Measurements from ENCODE around the gene SCN8A. TPM values are rescaled to one million over a fixed set of nuclear protein-coding genes. Genes with fewer than 3 reads are reported as not detected.
"Not testable (repeated sequence)": the region's sequence is repeated elsewhere in the genome, so short reads cannot be mapped to it uniquely, and the experiment has no call there.

SCN8A gene
- 1.3 and 3.1 TPM in 2 replicates for total RNA-seq

- DNase-seq (ENCODE audit: low read depth) = no peak
- Histone ChIP-seq H3K36me3 (ENCODE audit: control insufficient read depth, insufficient read depth, low read length) (no peaks in the 10 kb centered on the region), H3K4me3 (ENCODE audit: low read depth, low read length) (peak within 1 kb of the TSS; percentile 57), H3K27me3 (ENCODE audit: control insufficient read depth, insufficient read depth, low read length) (peaks cover 11% of the 10 kb centered on the region)
- no peak for TF ChIP-seq CTCF (IDR thresholded peaks at IDR 0.05; ENCODE audit: insufficient read depth, low read length, poor library complexity, severe bottlenecking)
These were observed at the start of gene SCN8A for GRCh38 chr12:51591016-51591901. Gene SCN8A, plus strand, starts transcription at chr12:51591233. Its CDS starts 71,585 bp downstream, at chr12:51662818.

GRCh38 chr12:51546097-51546496, 44.9 kb upstream of the SCN8A start:
- no peaks in the 10 kb centered on the region for H3K36me3 ChIP-seq (ENCODE audit: control insufficient read depth, insufficient read depth, low read length)
- no peaks in the 10 kb centered on the region for H3K27me3 ChIP-seq (ENCODE audit: control insufficient read depth, insufficient read depth, low read length)
- no peak overlapping the region for H3K4me3 ChIP-seq (ENCODE audit: low read depth, low read length)
- no peak for TF ChIP-seq CTCF (IDR thresholded peaks at IDR 0.05; ENCODE audit: insufficient read depth, low read length, poor library complexity, severe bottlenecking)
- DNase-seq (ENCODE audit: low read depth) = no peak

GRCh38 chr12:51547606-51548005, 43.4 kb upstream of the SCN8A start:
- H3K4me3 ChIP-seq (ENCODE audit: low read depth, low read length) = no peak overlapping the region
- H3K36me3 ChIP-seq (ENCODE audit: control insufficient read depth, insufficient read depth, low read length) = no peaks in the 10 kb centered on the region
- no peaks in the 10 kb centered on the region for H3K27me3 ChIP-seq (ENCODE audit: control insufficient read depth, insufficient read depth, low read length)
- TF ChIP-seq CTCF (IDR thresholded peaks at IDR 0.05; ENCODE audit: insufficient read depth, low read length, poor library complexity, severe bottlenecking) = no peak
- no peak for DNase-seq (ENCODE audit: low read depth)

GRCh38 chr12:51548241-51548640, 42.8 kb upstream of the SCN8A start:
- no peak for DNase-seq (ENCODE audit: low read depth)
- Histone ChIP-seq H3K27me3 (ENCODE audit: control insufficient read depth, insufficient read depth, low read length) (no peaks in the 10 kb centered on the region), H3K4me3 (ENCODE audit: low read depth, low read length) (no peak overlapping the region), H3K36me3 (ENCODE audit: control insufficient read depth, insufficient read depth, low read length) (no peaks in the 10 kb centered on the region)
- no peak for TF ChIP-seq CTCF (IDR thresholded peaks at IDR 0.05; ENCODE audit: insufficient read depth, low read length, poor library complexity, severe bottlenecking)

- no peak for DNase-seq (ENCODE audit: low read depth)
- TF ChIP-seq CTCF (IDR thresholded peaks at IDR 0.05; ENCODE audit: insufficient read depth, low read length, poor library complexity, severe bottlenecking) = no peak
These were observed 41.4 kb upstream of the SCN8A start for GRCh38 chr12:51549637-51550036.

GRCh38 chr12:51568271-51569032, 22.6 kb upstream of the SCN8A start:
- not testable (repeated sequence) for DNase-seq (ENCODE audit: low read depth); H3K4me3 ChIP-seq (ENCODE audit: low read depth, low read length); H3K27me3 ChIP-seq (ENCODE audit: control insufficient read depth, insufficient read depth, low read length); H3K36me3 ChIP-seq (ENCODE audit: control insufficient read depth, insufficient read depth, low read length)

More at GRCh38 chr12:51549637-51550036, 41.4 kb upstream of the SCN8A start:
- H3K4me3 ChIP-seq (ENCODE audit: low read depth, low read length) = no peak overlapping the region
- H3K27me3 ChIP-seq (ENCODE audit: control insufficient read depth, insufficient read depth, low read length) = no peaks in the 10 kb centered on the region
- H3K36me3 ChIP-seq (ENCODE audit: control insufficient read depth, insufficient read depth, low read length) = no peaks in the 10 kb centered on the region
